ENCODE results near the gene MPZL3. TPM values are rescaled to one million over a fixed set of nuclear protein-coding genes. Genes with fewer than 3 reads are reported as not detected.
A peak's percentile ranks its signal among the peaks of the same experiment; 100 is the strongest.

Gene MPZL3
- total and polyA plus RNA-seq, 2 experiments from 2014 or later: 0.92 to 2.9 TPM

- no peaks in the 10 kb centered on the region for H4K20me1 ChIP-seq (replicated peaks; ENCODE audit: insufficient read depth)
- Mint-ChIP-seq H3K4me3 (no peak overlapping the region), H3K9me3 (no peaks in the 10 kb centered on the region), H3K27me3 (ENCODE audit: insufficient read depth, low read depth, poor library complexity) (peaks cover 13% of the 10 kb centered on the region), H3K36me3 (ENCODE audit: low read depth) (no peaks in the 10 kb centered on the region), H3K27ac (no peak overlapping the region), H3K4me1 (peaks cover 17% of the 10 kb centered on the region)
- no peaks in the 10 kb centered on the region for H3K36me3 ChIP-seq (ENCODE audit: insufficient read depth)
- TF ChIP-seq REST (IDR thresholded peaks at IDR 0.05; ENCODE audit: unreplicated experiment) (no peak), JUNB (IDR thresholded peaks at IDR 0.05; ENCODE audit: unreplicated experiment) (no peak), EZH2 (IDR thresholded peaks at IDR 0.05; ENCODE audit: low read depth, unreplicated experiment) (no peak), POLR2AphosphoS5 (IDR thresholded peaks at IDR 0.05; ENCODE audit: low read depth) (no peak), ZNF462 (CRISPR knock-in tag; IDR thresholded peaks at IDR 0.05) (no peak), STAT1 (IDR thresholded peaks at IDR 0.05; ENCODE audit: unreplicated experiment) (no peak), ZNF331 (CRISPR knock-in tag; IDR thresholded peaks at IDR 0.05; ENCODE audit: low read depth) (no peak), NANOG (IDR thresholded peaks at IDR 0.05; ENCODE audit: borderline replicate concordance) (no peak), ETS1 (IDR thresholded peaks at IDR 0.05) (no peak), ZNF114 (CRISPR knock-in tag; IDR thresholded peaks at IDR 0.05) (no peak), CREB1 (CRISPR knock-in tag; IDR thresholded peaks at IDR 0.05; ENCODE audit: low read depth) (no peak), EZH2phosphoT487 (IDR thresholded peaks at IDR 0.05; ENCODE audit: unreplicated experiment) (no peak), CTCF (conservative IDR thresholded peaks at IDR 0.05; ENCODE audit: low read depth in 2 of 2) (no peak)
- no peaks in the 10 kb centered on the region for H3F3A ChIP-seq (replicated peaks; ENCODE audit: low read depth)
- H3K27ac ChIP-seq (ENCODE audit: low read depth): no peak overlapping the region
- H3K4me3 ChIP-seq: no peak overlapping the region
- no peaks in the 10 kb centered on the region for H3K27me3 ChIP-seq (ENCODE audit: insufficient read depth)
- no peak for DNase-seq (ENCODE audit: low spot score)
- peak overlapping the region; percentile 29; the same call in 1 of the 2 replicates for H2AFZ ChIP-seq
- H3K9me2 ChIP-seq (ENCODE audit: insufficient read depth): peaks cover 6% of the 10 kb centered on the region; the same call in 1 of the 2 replicates
- H3K79me2 ChIP-seq (replicated peaks; ENCODE audit: insufficient read depth): no peaks in the 10 kb centered on the region
- no peak for ATAC-seq
- H3K4me1 ChIP-seq (ENCODE audit: insufficient read depth): peaks cover 15% of the 10 kb centered on the region
- peak overlapping the region; percentile 12; the same call in 1 of the 2 replicates for H3K4me2 ChIP-seq
Measured at GRCh38 chr11:118206391-118207031, 45.7 kb downstream of the MPZL3 start.

All from GM23338 (cell line).